ENCODE results near the gene RASL11A.

The RASL11A gene

GRCh38 chr13:27279506-27279905 is 8.9 kb downstream of the RASL11A start:
- TF ChIP-seq, protein P1, sequence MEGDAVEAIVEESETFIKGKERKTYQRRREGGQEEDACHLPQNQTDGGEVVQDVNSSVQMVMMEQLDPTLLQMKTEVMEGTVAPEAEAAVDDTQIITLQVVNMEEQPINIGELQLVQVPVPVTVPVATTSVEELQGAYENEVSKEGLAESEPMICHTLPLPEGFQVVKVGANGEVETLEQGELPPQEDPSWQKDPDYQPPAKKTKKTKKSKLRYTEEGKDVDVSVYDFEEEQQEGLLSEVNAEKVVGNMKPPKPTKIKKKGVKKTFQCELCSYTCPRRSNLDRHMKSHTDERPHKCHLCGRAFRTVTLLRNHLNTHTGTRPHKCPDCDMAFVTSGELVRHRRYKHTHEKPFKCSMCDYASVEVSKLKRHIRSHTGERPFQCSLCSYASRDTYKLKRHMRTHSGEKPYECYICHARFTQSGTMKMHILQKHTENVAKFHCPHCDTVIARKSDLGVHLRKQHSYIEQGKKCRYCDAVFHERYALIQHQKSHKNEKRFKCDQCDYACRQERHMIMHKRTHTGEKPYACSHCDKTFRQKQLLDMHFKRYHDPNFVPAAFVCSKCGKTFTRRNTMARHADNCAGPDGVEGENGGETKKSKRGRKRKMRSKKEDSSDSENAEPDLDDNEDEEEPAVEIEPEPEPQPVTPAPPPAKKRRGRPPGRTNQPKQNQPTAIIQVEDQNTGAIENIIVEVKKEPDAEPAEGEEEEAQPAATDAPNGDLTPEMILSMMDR (conservative IDR thresholded peaks at IDR 0.05; ENCODE audit: low read depth, low read length): no peak
- DNase-seq (ENCODE audit: low read depth): no peak
- H3K4me3 ChIP-seq (ENCODE audit: low read length): no peak overlapping the region

DNA sequence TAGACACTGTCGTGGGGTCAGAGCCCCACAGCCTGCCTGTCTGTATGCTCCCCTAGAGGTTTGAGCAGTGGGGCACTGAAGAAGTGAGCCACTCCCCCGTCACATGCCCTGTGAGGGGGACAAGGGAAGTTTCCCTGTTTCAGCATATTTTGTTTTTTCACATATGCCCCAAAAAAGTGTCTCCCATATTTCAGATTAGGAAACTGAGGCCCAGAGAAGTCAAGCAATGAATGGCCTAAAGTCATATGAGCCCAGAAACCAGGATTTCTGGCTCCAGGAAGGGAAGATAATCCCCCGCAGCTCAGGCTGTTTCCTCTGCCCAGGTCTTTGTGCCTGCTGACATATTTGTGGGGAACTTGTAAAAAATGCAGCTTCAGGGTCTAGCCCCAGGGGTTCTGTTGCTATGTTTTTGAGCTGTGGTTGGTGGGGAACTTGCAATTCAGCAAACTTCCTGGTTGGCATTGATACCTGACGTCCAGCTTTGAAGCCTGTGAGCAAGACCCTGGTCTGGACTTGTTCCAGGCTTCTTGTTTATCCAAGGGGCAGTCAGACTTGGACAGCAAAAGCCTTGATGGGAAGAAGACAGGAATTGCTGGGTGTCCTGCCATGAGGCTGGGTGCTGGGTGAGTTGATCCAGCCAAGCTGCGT is 9.5 kb downstream of the RASL11A start:
- DNase-seq (ENCODE audit: low read depth): no peak
- H3K4me3 ChIP-seq (ENCODE audit: low read length): no peak overlapping the region
- TF ChIP-seq, protein P1 (conservative IDR thresholded peaks at IDR 0.05; ENCODE audit: low read depth, low read length): no peak

- TF ChIP-seq, protein P1 (conservative IDR thresholded peaks at IDR 0.05; ENCODE audit: low read depth, low read length): no peak
- no peak for DNase-seq (ENCODE audit: low read depth)
- no peak overlapping the region for H3K4me3 ChIP-seq (ENCODE audit: low read length)
These were observed 10.2 kb downstream of the RASL11A start for GRCh38 chr13:27280841-27281240.

- no peak for DNase-seq (ENCODE audit: low read depth)
- TF ChIP-seq, protein P1 (conservative IDR thresholded peaks at IDR 0.05; ENCODE audit: low read depth, low read length): no peak
These were observed 10.8 kb downstream of the RASL11A start for GRCh38 chr13:27281420-27281819.

GRCh38 chr13:27283906-27284493 is 13.4 kb downstream of the RASL11A start:
- TF ChIP-seq, protein P1 (conservative IDR thresholded peaks at IDR 0.05; ENCODE audit: low read depth, low read length): peak; percentile 34

More at GRCh38 chr13:27281420-27281819, 10.8 kb downstream of the RASL11A start:
- H3K4me3 ChIP-seq (ENCODE audit: low read length): no peak overlapping the region

GRCh38 chr13:27288392-27288791 is 17.8 kb downstream of the RASL11A start:
- no peak for DNase-seq (ENCODE audit: low read depth)
- no peak overlapping the region for H3K4me3 ChIP-seq (ENCODE audit: low read length)
- TF ChIP-seq, protein P1 (conservative IDR thresholded peaks at IDR 0.05; ENCODE audit: low read depth, low read length): no peak

More at GRCh38 chr13:27283906-27284493, 13.4 kb downstream of the RASL11A start:
- DNase-seq (ENCODE audit: low read depth): no peak
- no peak overlapping the region for H3K4me3 ChIP-seq (ENCODE audit: low read length)
